Ammon's horn (tissue), 1 donor: ENCODE data around the gene RRM2.

Source experiments
- DNase-seq: peaks from one replicate; pipeline ENCODE4 v3.0.0-alpha.2; 2016; ENCODE audit warnings: low spot score

The RRM2 gene

GRCh38 chr2:10172033-10172871, 49.7 kb downstream of the RRM2 start:
- DNase-seq: no peak

- DNase-seq: no peak
Observed at GRCh38 chr2:10173258-10174005, 50.9 kb downstream of the RRM2 start.

- DNase-seq: no peak
Observed at GRCh38 chr2:10174173-10174572, 51.6 kb downstream of the RRM2 start.

GRCh38 chr2:10175441-10175840, 52.9 kb downstream of the RRM2 start:
- no peak for DNase-seq

GRCh38 chr2:10178751-10179150, 56.2 kb downstream of the RRM2 start:
- no peak for DNase-seq

GRCh38 chr2:10179422-10179821, 56.9 kb downstream of the RRM2 start:
- DNase-seq: no peak

- DNase-seq: no peak
Observed at GRCh38 chr2:10180229-10180628, 57.7 kb downstream of the RRM2 start.
